ENCODE results near the gene NR2C1. TPM values are rescaled to one million over a fixed set of nuclear protein-coding genes. Genes with fewer than 3 reads are reported as not detected.

NR2C1 gene
- total RNA-seq, 1 donor from 2014 or later = 187 TPM

DNA sequence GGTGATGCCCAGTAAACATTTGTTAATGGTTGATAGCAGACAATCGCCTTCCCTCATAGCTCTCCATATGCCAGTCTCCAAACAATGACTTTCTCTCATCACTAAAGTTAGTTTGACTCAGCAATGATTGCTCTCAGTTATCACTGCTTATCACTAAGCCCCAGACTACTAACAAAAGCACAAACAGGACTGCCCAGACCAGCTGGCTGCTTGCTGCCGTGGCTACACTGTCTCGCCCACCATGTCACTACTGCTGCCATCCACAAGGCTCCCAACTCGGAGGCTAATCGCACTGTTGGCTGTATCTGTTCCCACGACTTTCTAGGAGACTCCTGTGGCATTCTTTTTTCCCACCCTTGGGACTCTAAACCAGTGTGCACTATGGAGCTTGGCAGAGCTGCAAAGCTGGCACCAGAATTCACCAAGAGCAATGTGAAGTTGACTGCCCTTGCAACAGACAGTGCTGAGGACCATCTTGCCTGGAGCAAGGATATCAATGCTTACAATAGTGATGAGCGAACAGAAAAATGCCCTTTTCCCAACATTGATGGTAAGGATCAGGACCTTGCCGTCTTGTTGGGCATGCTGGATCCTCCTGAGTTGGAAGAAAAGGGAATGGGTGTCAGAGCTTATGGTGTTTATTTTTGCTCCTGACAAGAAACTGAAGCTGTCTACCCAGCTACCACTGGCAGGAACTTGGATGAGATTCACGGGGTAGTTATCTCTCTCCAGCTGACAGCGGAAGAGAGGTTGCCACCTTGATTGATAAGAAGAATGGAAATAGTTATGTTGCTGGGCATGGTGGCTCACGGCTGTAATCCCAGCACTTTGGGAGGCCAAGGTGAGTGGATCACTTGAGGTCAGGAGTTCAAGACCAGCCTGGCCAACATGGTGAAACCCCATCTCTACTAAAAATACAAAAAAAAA is 27.1 kb upstream of the NR2C1 start:
- H3K79me2 ChIP-seq (ENCODE audit: low read depth) = no peaks in the 10 kb centered on the region

DNA sequence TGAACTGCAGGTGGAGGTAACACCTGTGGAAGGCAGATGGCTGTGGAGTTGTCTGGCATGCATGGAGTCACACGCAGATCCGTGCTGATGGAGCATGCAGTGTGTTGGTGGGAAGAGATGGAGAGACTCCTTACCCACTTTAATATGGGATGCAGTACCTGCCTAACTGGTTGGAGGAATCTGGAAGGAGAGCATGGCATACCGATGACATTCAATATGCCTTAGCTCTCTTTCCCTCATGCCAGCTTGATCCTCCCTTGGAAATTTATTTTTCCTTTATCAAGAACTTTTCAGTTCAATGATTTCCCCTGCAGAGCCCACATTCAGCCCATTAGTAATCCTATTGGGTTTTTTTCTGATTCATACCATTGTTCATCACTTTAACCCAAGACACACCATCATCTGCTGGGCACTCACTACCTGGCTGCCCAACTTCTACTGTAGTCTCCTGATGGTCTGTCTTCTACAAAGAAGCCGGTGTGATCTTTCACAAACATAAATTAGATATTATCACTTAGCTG is 25.9 kb upstream of the NR2C1 start:
- Mint-ChIP-seq H3K4me1 (peaks cover 44% of the 10 kb centered on the region), H3K27ac (peak overlapping the region; percentile 38), H3K9me3 (no peaks in the 10 kb centered on the region), H3K27me3 (ENCODE audit: insufficient read depth, low read depth) (peaks cover 9% of the 10 kb centered on the region), H3K4me3 (no peak overlapping the region), H3K36me3 (peaks cover 32% of the 10 kb centered on the region)
- Histone ChIP-seq H3K9ac (no peak overlapping the region), H4K20me1 (ENCODE audit: low read depth) (no peaks in the 10 kb centered on the region), H2AFZ (replicated peaks) (no peak overlapping the region), H3K27me3 (no peaks in the 10 kb centered on the region), H3K36me3 (no peaks in the 10 kb centered on the region), H3F3A (ENCODE audit: low read depth) (peaks cover 14% of the 10 kb centered on the region), H3K4me1 (peaks cover 27% of the 10 kb centered on the region), H3K27ac (no peak overlapping the region), H3K4me3 (no peak overlapping the region), H3K79me2 (ENCODE audit: low read depth) (no peaks in the 10 kb centered on the region), H3K4me2 (no peak overlapping the region), H3K9me3 (ENCODE audit: low read depth) (no peaks in the 10 kb centered on the region)
- DNase-seq (ENCODE audit: low spot score) = no peak
- TF ChIP-seq EZH2 (IDR thresholded peaks at IDR 0.05) = no peak

More for the DNA sequence above, 27.1 kb upstream of the NR2C1 start:
- H3K4me1 ChIP-seq = peaks cover 16% of the 10 kb centered on the region
- peaks cover 33% of the 10 kb centered on the region for H3K4me1 Mint-ChIP-seq
- no peak overlapping the region for H2AFZ ChIP-seq (replicated peaks)
- H3K36me3 ChIP-seq = no peaks in the 10 kb centered on the region
- no peak overlapping the region for H3K4me3 Mint-ChIP-seq
- no peak overlapping the region for H3K27ac ChIP-seq
- no peak for DNase-seq (ENCODE audit: low spot score)
- peak overlapping the region; percentile 26 for H3K27ac Mint-ChIP-seq
- peaks cover 9% of the 10 kb centered on the region for H3K27me3 Mint-ChIP-seq (ENCODE audit: insufficient read depth, low read depth)
- no peak overlapping the region for H3K4me3 ChIP-seq
- H3F3A ChIP-seq (ENCODE audit: low read depth) = peaks cover 2% of the 10 kb centered on the region
- H3K27me3 ChIP-seq = no peaks in the 10 kb centered on the region
- TF ChIP-seq EZH2 (IDR thresholded peaks at IDR 0.05) = no peak
- no peak for TF ChIP-seq EZH2phosphoT487 (IDR thresholded peaks at IDR 0.05)
- TF ChIP-seq, protein P1, sequence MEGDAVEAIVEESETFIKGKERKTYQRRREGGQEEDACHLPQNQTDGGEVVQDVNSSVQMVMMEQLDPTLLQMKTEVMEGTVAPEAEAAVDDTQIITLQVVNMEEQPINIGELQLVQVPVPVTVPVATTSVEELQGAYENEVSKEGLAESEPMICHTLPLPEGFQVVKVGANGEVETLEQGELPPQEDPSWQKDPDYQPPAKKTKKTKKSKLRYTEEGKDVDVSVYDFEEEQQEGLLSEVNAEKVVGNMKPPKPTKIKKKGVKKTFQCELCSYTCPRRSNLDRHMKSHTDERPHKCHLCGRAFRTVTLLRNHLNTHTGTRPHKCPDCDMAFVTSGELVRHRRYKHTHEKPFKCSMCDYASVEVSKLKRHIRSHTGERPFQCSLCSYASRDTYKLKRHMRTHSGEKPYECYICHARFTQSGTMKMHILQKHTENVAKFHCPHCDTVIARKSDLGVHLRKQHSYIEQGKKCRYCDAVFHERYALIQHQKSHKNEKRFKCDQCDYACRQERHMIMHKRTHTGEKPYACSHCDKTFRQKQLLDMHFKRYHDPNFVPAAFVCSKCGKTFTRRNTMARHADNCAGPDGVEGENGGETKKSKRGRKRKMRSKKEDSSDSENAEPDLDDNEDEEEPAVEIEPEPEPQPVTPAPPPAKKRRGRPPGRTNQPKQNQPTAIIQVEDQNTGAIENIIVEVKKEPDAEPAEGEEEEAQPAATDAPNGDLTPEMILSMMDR (IDR thresholded peaks at IDR 0.05) = no peak
- H3K9me3 Mint-ChIP-seq = no peaks in the 10 kb centered on the region
- H3K36me3 Mint-ChIP-seq = peaks cover 38% of the 10 kb centered on the region
- no peak overlapping the region for H3K4me2 ChIP-seq
- H3K9me3 ChIP-seq (ENCODE audit: low read depth) = no peaks in the 10 kb centered on the region
- H3K9ac ChIP-seq = no peak overlapping the region
- H4K20me1 ChIP-seq (ENCODE audit: low read depth) = no peaks in the 10 kb centered on the region

DNA sequence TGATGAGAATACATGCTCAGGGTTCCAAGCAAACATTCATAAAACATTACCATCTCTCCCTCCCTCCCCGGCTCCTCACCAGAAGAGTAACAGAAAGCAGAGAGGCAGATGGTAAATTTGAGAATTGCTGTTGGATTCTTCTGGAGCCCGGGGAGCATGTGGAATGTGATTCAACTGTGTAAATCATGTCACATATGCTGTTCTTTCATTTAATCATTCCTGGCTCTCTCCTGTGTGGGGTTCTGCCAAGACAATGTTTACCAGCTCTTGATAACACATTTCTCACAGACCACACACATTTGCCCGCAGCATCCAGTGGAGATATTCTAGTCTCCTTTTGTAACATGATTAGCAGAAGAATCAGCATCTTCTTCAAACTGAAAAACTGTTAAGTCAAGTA is 23.4 kb upstream of the NR2C1 start:
- H3K79me2 ChIP-seq (ENCODE audit: low read depth) = no peaks in the 10 kb centered on the region
- DNase-seq (ENCODE audit: low spot score) = no peak
- H2AFZ ChIP-seq (replicated peaks) = no peak overlapping the region
- Mint-ChIP-seq H3K4me3 (peak overlapping the region; percentile 21), H3K4me1 (peaks cover 56% of the 10 kb centered on the region), H3K27me3 (ENCODE audit: insufficient read depth, low read depth) (peaks cover 7% of the 10 kb centered on the region), H3K9me3 (no peaks in the 10 kb centered on the region), H3K36me3 (peaks cover 32% of the 10 kb centered on the region), H3K27ac (peak overlapping the region; percentile 85)
- peak overlapping the region; percentile 37 for H3K27ac ChIP-seq
- H3K4me2 ChIP-seq = no peak overlapping the region
- peaks cover 4% of the 10 kb centered on the region for H3K36me3 ChIP-seq
- peaks cover 16% of the 10 kb centered on the region for H3F3A ChIP-seq (ENCODE audit: low read depth)
- TF ChIP-seq EZH2phosphoT487 (IDR thresholded peaks at IDR 0.05) (no peak), EZH2 (IDR thresholded peaks at IDR 0.05) (no peak)
- TF ChIP-seq, protein P1 (IDR thresholded peaks at IDR 0.05) = no peak
- no peaks in the 10 kb centered on the region for H3K27me3 ChIP-seq
- H3K4me3 ChIP-seq = no peak overlapping the region
- H4K20me1 ChIP-seq (ENCODE audit: low read depth) = no peaks in the 10 kb centered on the region
- H3K9ac ChIP-seq = no peak overlapping the region
- peaks cover 34% of the 10 kb centered on the region for H3K4me1 ChIP-seq
- H3K9me3 ChIP-seq (ENCODE audit: low read depth) = no peaks in the 10 kb centered on the region

Measured in neural progenitor cell (in vitro differentiated cells).